Measurements from ENCODE around the gene NR3C1.

Gene NR3C1

GRCh38 chr5:143318833-143319232, 84.7 kb downstream of the NR3C1 start:
- H3K4me1 Mint-ChIP-seq, result peaks cover 10% of the 10 kb centered on the region
- H3K27ac Mint-ChIP-seq, result no peak overlapping the region
- no peaks in the 10 kb centered on the region for H3K27me3 Mint-ChIP-seq (ENCODE audit: low read depth)

GRCh38 chr5:143318270-143318669, 85.2 kb downstream of the NR3C1 start:
- no peak overlapping the region for H3K27ac Mint-ChIP-seq
- no peaks in the 10 kb centered on the region for H3K9me3 Mint-ChIP-seq
- TF ChIP-seq, protein P1, sequence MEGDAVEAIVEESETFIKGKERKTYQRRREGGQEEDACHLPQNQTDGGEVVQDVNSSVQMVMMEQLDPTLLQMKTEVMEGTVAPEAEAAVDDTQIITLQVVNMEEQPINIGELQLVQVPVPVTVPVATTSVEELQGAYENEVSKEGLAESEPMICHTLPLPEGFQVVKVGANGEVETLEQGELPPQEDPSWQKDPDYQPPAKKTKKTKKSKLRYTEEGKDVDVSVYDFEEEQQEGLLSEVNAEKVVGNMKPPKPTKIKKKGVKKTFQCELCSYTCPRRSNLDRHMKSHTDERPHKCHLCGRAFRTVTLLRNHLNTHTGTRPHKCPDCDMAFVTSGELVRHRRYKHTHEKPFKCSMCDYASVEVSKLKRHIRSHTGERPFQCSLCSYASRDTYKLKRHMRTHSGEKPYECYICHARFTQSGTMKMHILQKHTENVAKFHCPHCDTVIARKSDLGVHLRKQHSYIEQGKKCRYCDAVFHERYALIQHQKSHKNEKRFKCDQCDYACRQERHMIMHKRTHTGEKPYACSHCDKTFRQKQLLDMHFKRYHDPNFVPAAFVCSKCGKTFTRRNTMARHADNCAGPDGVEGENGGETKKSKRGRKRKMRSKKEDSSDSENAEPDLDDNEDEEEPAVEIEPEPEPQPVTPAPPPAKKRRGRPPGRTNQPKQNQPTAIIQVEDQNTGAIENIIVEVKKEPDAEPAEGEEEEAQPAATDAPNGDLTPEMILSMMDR (IDR thresholded peaks at IDR 0.05; ENCODE audit: unreplicated experiment in 3 of 3), result no peak
- no peaks in the 10 kb centered on the region for H3K27me3 Mint-ChIP-seq (ENCODE audit: low read depth)
- no peak overlapping the region for H3K4me3 Mint-ChIP-seq
- H3K36me3 Mint-ChIP-seq (ENCODE audit: low read depth), result peaks cover 8% of the 10 kb centered on the region
- peaks cover 10% of the 10 kb centered on the region for H3K4me1 Mint-ChIP-seq

More at GRCh38 chr5:143318833-143319232, 84.7 kb downstream of the NR3C1 start:
- peaks cover 8% of the 10 kb centered on the region for H3K36me3 Mint-ChIP-seq (ENCODE audit: low read depth)
- no peak overlapping the region for H3K4me3 Mint-ChIP-seq
- TF ChIP-seq, protein P1 (IDR thresholded peaks at IDR 0.05; ENCODE audit: unreplicated experiment in 3 of 3), result no peak
- no peaks in the 10 kb centered on the region for H3K9me3 Mint-ChIP-seq

- Mint-ChIP-seq H3K36me3 (ENCODE audit: low read depth) (peaks cover 10% of the 10 kb centered on the region), H3K4me3 (no peak overlapping the region), H3K4me1 (peaks cover 10% of the 10 kb centered on the region), H3K9me3 (no peaks in the 10 kb centered on the region), H3K27me3 (ENCODE audit: low read depth) (no peaks in the 10 kb centered on the region), H3K27ac (no peak overlapping the region)
- TF ChIP-seq, protein P1 (IDR thresholded peaks at IDR 0.05; ENCODE audit: unreplicated experiment in 3 of 3), result no peak
These were observed 86.4 kb downstream of the NR3C1 start for GRCh38 chr5:143316844-143317631.

DNA sequence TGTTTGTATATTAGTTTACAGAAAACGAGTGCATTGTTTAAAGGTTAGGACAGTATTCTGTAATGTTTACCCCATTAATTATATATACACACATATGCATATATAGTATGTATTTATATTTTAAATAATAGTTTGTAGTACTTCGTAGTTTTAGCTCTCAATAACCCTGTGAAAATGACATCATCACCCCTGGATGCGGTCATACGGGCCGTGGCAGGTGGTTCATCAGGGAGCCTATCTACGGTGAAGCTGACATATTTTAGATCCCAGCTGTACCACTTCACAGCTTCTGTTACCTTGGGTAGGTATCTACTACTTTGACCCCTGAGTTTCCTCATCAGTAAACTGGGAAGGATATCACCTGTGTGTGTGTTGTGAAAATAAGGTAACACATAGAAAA, 87.1 kb downstream of the NR3C1 start:
- H3K4me1 Mint-ChIP-seq, result peaks cover 10% of the 10 kb centered on the region
- H3K27me3 Mint-ChIP-seq (ENCODE audit: low read depth), result no peaks in the 10 kb centered on the region
- no peak overlapping the region for H3K4me3 Mint-ChIP-seq
- H3K9me3 Mint-ChIP-seq, result no peaks in the 10 kb centered on the region
- TF ChIP-seq, protein P1 (IDR thresholded peaks at IDR 0.05; ENCODE audit: unreplicated experiment in 3 of 3), result no peak
- H3K36me3 Mint-ChIP-seq (ENCODE audit: low read depth), result peaks cover 17% of the 10 kb centered on the region
- H3K27ac Mint-ChIP-seq, result no peak overlapping the region

DNA sequence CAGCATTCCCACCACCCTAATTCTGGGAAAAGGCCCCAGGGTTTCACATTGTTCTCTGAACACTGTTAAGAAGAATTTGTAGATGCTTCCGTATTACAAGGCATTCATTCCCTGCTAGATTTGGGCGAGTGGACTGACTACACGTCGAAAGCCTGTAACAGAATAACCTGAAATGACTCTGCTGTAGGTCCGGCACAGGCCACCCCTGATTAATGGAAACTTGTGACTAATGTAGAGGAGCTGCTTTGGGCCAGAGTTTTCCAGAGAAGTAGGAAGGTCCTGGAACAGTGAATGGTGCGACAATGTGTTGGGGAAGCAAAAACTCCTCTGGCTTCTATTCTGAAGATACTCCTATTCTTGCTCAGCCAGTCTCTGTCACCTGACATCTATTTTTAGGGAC, 87.6 kb downstream of the NR3C1 start:
- Mint-ChIP-seq H3K27me3 (ENCODE audit: low read depth) (no peaks in the 10 kb centered on the region), H3K27ac (no peak overlapping the region), H3K4me3 (no peak overlapping the region), H3K36me3 (ENCODE audit: low read depth) (peaks cover 21% of the 10 kb centered on the region), H3K9me3 (no peaks in the 10 kb centered on the region), H3K4me1 (peaks cover 10% of the 10 kb centered on the region)
- TF ChIP-seq, protein P1 (IDR thresholded peaks at IDR 0.05; ENCODE audit: unreplicated experiment in 3 of 3), result no peak

- Mint-ChIP-seq H3K27ac (no peak overlapping the region), H3K9me3 (no peaks in the 10 kb centered on the region)
These were observed 88.3 kb downstream of the NR3C1 start for GRCh38 chr5:143315214-143315613.

More at GRCh38 chr5:143315214-143315613, 88.3 kb downstream of the NR3C1 start:
- TF ChIP-seq, protein P1 (IDR thresholded peaks at IDR 0.05; ENCODE audit: unreplicated experiment in 3 of 3), result no peak
- H3K4me3 Mint-ChIP-seq, result no peak overlapping the region
- no peaks in the 10 kb centered on the region for H3K27me3 Mint-ChIP-seq (ENCODE audit: low read depth)
- peaks cover 26% of the 10 kb centered on the region for H3K36me3 Mint-ChIP-seq (ENCODE audit: low read depth)
- H3K4me1 Mint-ChIP-seq, result peaks cover 7% of the 10 kb centered on the region
